GM19351 (cell line): ENCODE measurements around the gene JDP2.
A peak's percentile ranks its signal among the peaks of the same experiment; 100 is the strongest.
"Not testable (repeated sequence)": the region's sequence is repeated elsewhere in the genome, so short reads cannot be mapped to it uniquely, and the experiment has no call there.

Experiments used
- ATAC-seq: cut with Tn5 transposase; IDR thresholded peaks from one replicate; pipeline ENCODE4 v1.9.1; 2021; ENCODE audit warnings: mild to moderate bottlenecking, moderate library complexity; ENCODE audit not compliant: unreplicated experiment

The JDP2 gene

GRCh38 chr14:75453817-75454434, 26.1 kb downstream of the JDP2 start:
- peak; percentile 74 for ATAC-seq

- no peak for ATAC-seq
Observed at GRCh38 chr14:75454963-75455546, 27.2 kb downstream of the JDP2 start.

GRCh38 chr14:75456069-75456996, 28.5 kb downstream of the JDP2 start:
- ATAC-seq = no peak

- no peak for ATAC-seq
Observed at GRCh38 chr14:75456997-75457335, 29.1 kb downstream of the JDP2 start.

GRCh38 chr14:75457648-75458165, 29.9 kb downstream of the JDP2 start:
- ATAC-seq = no peak

- ATAC-seq = no peak
Observed at GRCh38 chr14:75458305-75458704, 30.5 kb downstream of the JDP2 start.

GRCh38 chr14:75459099-75459741, 31.4 kb downstream of the JDP2 start:
- ATAC-seq = no peak

- ATAC-seq = no peak
Observed at GRCh38 chr14:75459791-75460190, 32.0 kb downstream of the JDP2 start.

GRCh38 chr14:75460394-75460793, 32.6 kb downstream of the JDP2 start:
- no peak for ATAC-seq

- no peak for ATAC-seq
Observed at GRCh38 chr14:75461303-75461702, 33.5 kb downstream of the JDP2 start.

GRCh38 chr14:75461755-75462349, 34.0 kb downstream of the JDP2 start:
- ATAC-seq = no peak

- no peak for ATAC-seq
Observed at GRCh38 chr14:75464626-75465025, 36.8 kb downstream of the JDP2 start.

- no peak for ATAC-seq
Observed at GRCh38 chr14:75467763-75468162, 39.9 kb downstream of the JDP2 start.

GRCh38 chr14:75469164-75469563, 41.3 kb downstream of the JDP2 start:
- no peak for ATAC-seq

- ATAC-seq = no peak
Observed at GRCh38 chr14:75469606-75470237, 41.9 kb downstream of the JDP2 start.

GRCh38 chr14:75470238-75470797, 42.5 kb downstream of the JDP2 start:
- ATAC-seq = no peak

GRCh38 chr14:75471059-75471458, 43.2 kb downstream of the JDP2 start:
- ATAC-seq = no peak

GRCh38 chr14:75474127-75474526, 46.3 kb downstream of the JDP2 start:
- not testable (repeated sequence) for ATAC-seq

GRCh38 chr14:75476274-75476995, 48.6 kb downstream of the JDP2 start:
- no peak for ATAC-seq
